Measurements from ENCODE around the gene E2F4. TPM values are rescaled to one million over a fixed set of nuclear protein-coding genes. Genes with fewer than 3 reads are reported as not detected.

The E2F4 gene
- total RNA-seq, 1 experiment from 2014 or later = 114 TPM

DNA sequence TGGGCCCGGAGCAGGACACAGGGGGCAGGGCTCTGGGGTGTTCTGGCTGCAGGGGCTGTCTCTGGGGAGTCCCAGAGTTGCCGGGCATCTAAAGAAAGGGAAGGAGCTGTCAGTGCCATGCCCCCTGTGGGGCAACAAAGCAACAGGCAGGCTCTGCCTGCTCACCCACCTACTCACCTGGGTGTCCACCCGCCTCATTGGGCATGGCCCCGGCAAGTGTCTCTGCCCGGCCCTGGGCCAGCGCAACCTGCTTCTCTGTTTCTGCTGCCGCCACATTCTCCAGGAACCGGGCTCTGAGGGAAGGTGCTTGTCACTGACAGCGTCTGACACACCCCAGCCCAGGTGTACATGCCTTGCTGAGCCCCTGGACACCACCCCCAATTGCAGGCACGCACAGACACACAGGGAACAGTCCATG lies 42.2 kb downstream of the E2F4 start:
- no peak for ATAC-seq
- CTCF ChIA-PET = no interaction called here

GRCh38 chr16:67235816-67236562 lies 44.0 kb downstream of the E2F4 start:
- Histone ChIP-seq H4K20me1 (ENCODE audit: insufficient read depth) (no peaks in the 10 kb centered on the region), H3K9me2 (ENCODE audit: insufficient read depth) (no peaks in the 10 kb centered on the region), H3K9me3 (ENCODE audit: control insufficient read depth in 1 of 2, insufficient read depth in 1 of 2, low read depth in 1 of 2, low read length in 2 of 2) (no peaks in the 10 kb centered on the region), H3K27me3 (ENCODE audit: insufficient read depth, low read length) (no peaks in the 10 kb centered on the region), H3K36me3 (ENCODE audit: control insufficient read depth in 1 of 2, insufficient read depth in 2 of 2, low read length in 2 of 2) (peaks cover 33 to 57% of the 10 kb centered on the region in 2 experiments), H3K4me2 (ENCODE audit: low read length) (no peak overlapping the region), H3K4me1 (ENCODE audit: control insufficient read depth in 1 of 2, insufficient read depth in 2 of 2, low read length in 2 of 2) (peaks cover 7 to 25% of the 10 kb centered on the region in 2 experiments), H3K4me3 (replicated peaks in 1 of 2; ENCODE audit: low read depth in 1 of 2, low read length in 2 of 2) (no peak overlapping the region), H2AFZ (ENCODE audit: low read depth, low read length, poor library complexity, severe bottlenecking) (no peak overlapping the region), H3K9ac (ENCODE audit: low read length) (no peak overlapping the region), H3K27ac (ENCODE audit: low read depth, low read length) (peak overlapping the region; percentile 39; the same call in 1 of the 2 replicates), H3K79me2 (ENCODE audit: insufficient read depth, low read length) (peaks cover 29% of the 10 kb centered on the region)
- no TSS peak for BruUV-seq (replicated peaks)
- ChIA-PET POLR2A (interaction anchor here (0.7 to 1.1 kb wide), 4 partner anchors 8 to 13 kb away, joined by 3 to 13 read pairs (median 4); partner anchors contain the start of genes FHOD1, SLC9A5 and TMEM208), CTCF (interaction anchor here (0.7 to 2.2 kb wide), 4 partner anchors 8 to 38 kb away, joined by 3 to 9 read pairs (median 6); partner anchors contain the start of gene TMEM208), RAD21 (ENCODE audit: low non-redundant PET in 1 of 2, low total read pairs in 2 of 2, uncharacterized antibody in 2 of 2, unreplicated experiment in 2 of 2) (no interaction called here)
- intact Hi-C loops (cut with micrococcal nuclease) = no loop called here
- TF ChIP-seq CEBPB (IDR thresholded peaks at IDR 0.05; ENCODE audit: low read depth) (no peak), ZNF274 (IDR thresholded peaks at IDR 0.05; ENCODE audit: low read depth, low read length) (no peak), JUND (IDR thresholded peaks at IDR 0.05) (no peak), TCF7L2 (IDR thresholded peaks at IDR 0.05; ENCODE audit: borderline replicate concordance, extremely low read depth, insufficient read depth, insufficient read length) (no peak), SP1 (IDR thresholded peaks at IDR 0.05; ENCODE audit: low read depth) (no peak), SRF (IDR thresholded peaks at IDR 0.05; ENCODE audit: low read depth) (no peak)
- TF ChIP-seq, protein P1, sequence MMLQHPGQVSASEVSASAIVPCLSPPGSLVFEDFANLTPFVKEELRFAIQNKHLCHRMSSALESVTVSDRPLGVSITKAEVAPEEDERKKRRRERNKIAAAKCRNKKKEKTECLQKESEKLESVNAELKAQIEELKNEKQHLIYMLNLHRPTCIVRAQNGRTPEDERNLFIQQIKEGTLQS (IDR thresholded peaks at IDR 0.05) = no peak
- ATAC-seq (no peak), DNase-seq (ENCODE audit: low read depth, low spot score) (no peak)

More for the DNA sequence above, 42.2 kb downstream of the E2F4 start:
- Histone ChIP-seq H3K4me1 (ENCODE audit: control insufficient read depth in 1 of 2, insufficient read depth in 2 of 2, low read length in 2 of 2) (peaks cover 0 to 12% of the 10 kb centered on the region in 2 experiments; a peak in 2 of 4 replicates), H3K27ac (ENCODE audit: low read depth, low read length) (no peak overlapping the region), H3K79me2 (ENCODE audit: insufficient read depth, low read length) (peaks cover 13% of the 10 kb centered on the region; the same call in 1 of the 2 replicates), H4K20me1 (ENCODE audit: insufficient read depth) (no peaks in the 10 kb centered on the region), H3K9ac (ENCODE audit: low read length) (no peak overlapping the region), H3K27me3 (ENCODE audit: insufficient read depth, low read length) (no peaks in the 10 kb centered on the region), H3K9me3 (ENCODE audit: control insufficient read depth in 1 of 2, insufficient read depth in 1 of 2, low read depth in 1 of 2, low read length in 2 of 2) (no peaks in the 10 kb centered on the region), H3K36me3 (ENCODE audit: control insufficient read depth in 1 of 2, insufficient read depth in 2 of 2, low read length in 2 of 2) (peaks cover 40 to 63% of the 10 kb centered on the region in 2 experiments), H2AFZ (ENCODE audit: low read depth, low read length, poor library complexity, severe bottlenecking) (no peak overlapping the region), H3K4me3 (replicated peaks in 1 of 2; ENCODE audit: low read depth in 1 of 2, low read length in 2 of 2) (no peak overlapping the region), H3K9me2 (ENCODE audit: insufficient read depth) (no peaks in the 10 kb centered on the region), H3K4me2 (ENCODE audit: low read length) (no peak overlapping the region)
- no TSS peak for BruUV-seq (replicated peaks)
- ChIA-PET RAD21 (ENCODE audit: low non-redundant PET in 1 of 2, low total read pairs in 2 of 2, uncharacterized antibody in 2 of 2, unreplicated experiment in 2 of 2) (no interaction called here), POLR2A (interaction anchor here (1.3 kb wide), 1 partner anchor 13 kb away, joined by 3 read pairs; the partner anchor contains the start of gene FHOD1)
- DNase-seq (ENCODE audit: low read depth, low spot score) = no peak
- TF ChIP-seq EZH2 (IDR thresholded peaks at IDR 0.05) = no peak
- no peak for TF ChIP-seq POLR2A (IDR thresholded peaks at IDR 0.05; ENCODE audit: borderline replicate concordance, extremely low read depth, insufficient read depth, insufficient read length)
- no peak for TF ChIP-seq EZH2phosphoT487 (IDR thresholded peaks at IDR 0.05; ENCODE audit: borderline replicate concordance)
- intact Hi-C loops (cut with micrococcal nuclease) = no loop called here

Measured in HCT116 (cell line).